Left lung (tissue), 10 donors: ENCODE data around the gene SUCLG2. TPM values are rescaled to one million over a fixed set of nuclear protein-coding genes. Genes with fewer than 3 reads are reported as not detected.

Source experiments
- ATAC-seq: fragments of 200-7000 bp; cut with Tn5 transposase; one replicate; pipeline ENCODE4 v1.9.1; 2020; ENCODE audit warnings: moderate library complexity
- DNase-seq, 4 donors: peaks; one replicate each; pipeline ENCODE4 v3.0.0-alpha.2; 2013 to 2020
- H3K27ac ChIP-seq, 2 donors: fragments of 200-600 bp; sonication (generic) in 1 of 2; one replicate each; pipeline versions ENCODE4 v1.5.0 to v1.8.0; 2020 to 2021
- H3K27me3 ChIP-seq, 2 donors: fragments of 200-600 bp; sonication (generic) in 1 of 2; one replicate each; pipeline versions ENCODE4 v1.5.0 to v1.8.0; 2020 to 2021
- H3K36me3 ChIP-seq, 2 donors: fragments of 200-600 bp; sonication (generic) in 1 of 2; one replicate each; pipeline versions ENCODE4 v1.5.0 to v1.8.0; 2020 to 2021
- H3K4me1 ChIP-seq, 2 donors: fragments of 200-600 bp; one replicate each; pipeline ENCODE4 v1.8.0; 2021
- H3K4me3 ChIP-seq, 2 donors: fragments of 200-600 bp; sonication (generic) in 1 of 2; one replicate each; pipeline versions ENCODE4 v1.5.0 to v1.8.0; 2020 to 2021; ENCODE audit warnings: mild to moderate bottlenecking in 1 of 2
- H3K9me3 ChIP-seq, 2 donors: fragments of 200-600 bp; sonication (generic) in 1 of 2; one replicate each; pipeline versions ENCODE4 v1.5.0 to v1.8.0; 2020 to 2021
- intact Hi-C, 2 donors: fragments of 100-400 bp; cut with DNase I; formaldehyde crosslinking; loops; one replicate each; pipeline versions ENCODE4 v1.11.2 to v1.14.2; 2022
- polyA plus RNA-seq, 6 donors: library from polyadenylated mRNA; unstranded; fragments of 120-200 nt; gene quantifications; one replicate each; pipeline ENCODE4 v1.2.1, GENCODE V29; 2013; ENCODE audit not compliant: insufficient read length in 6 of 6
- total RNA-seq, 2 donors: library from RNA; stranded (reverse); fragmentation: NEBNext Ultra II Directional; extraction: Animal tissue kit (Norgen Biotek cat#: 25700); gene quantifications; one replicate each; pipeline ENCODE4 v1.2.1, GENCODE V29; 2021
- TF ChIP-seq, protein P1 (sequence below), 2 donors: fragments of 200-600 bp; sonication (generic) in 1 of 2; IDR thresholded peaks; one replicate each; pipeline versions ENCODE4 v1.5.0 to v1.8.0; 2021; ENCODE audit warnings: antibody characterized with exemption in 2 of 2
- donor health status: DM: no; HTN: yes; CAD: no.
- donor health status: DM: no; HTN: no; CAD: no.

The SUCLG2 gene
- total and polyA plus RNA-seq, 8 donors: 52.7 to 74.1 (median 60.0) TPM

DNA sequence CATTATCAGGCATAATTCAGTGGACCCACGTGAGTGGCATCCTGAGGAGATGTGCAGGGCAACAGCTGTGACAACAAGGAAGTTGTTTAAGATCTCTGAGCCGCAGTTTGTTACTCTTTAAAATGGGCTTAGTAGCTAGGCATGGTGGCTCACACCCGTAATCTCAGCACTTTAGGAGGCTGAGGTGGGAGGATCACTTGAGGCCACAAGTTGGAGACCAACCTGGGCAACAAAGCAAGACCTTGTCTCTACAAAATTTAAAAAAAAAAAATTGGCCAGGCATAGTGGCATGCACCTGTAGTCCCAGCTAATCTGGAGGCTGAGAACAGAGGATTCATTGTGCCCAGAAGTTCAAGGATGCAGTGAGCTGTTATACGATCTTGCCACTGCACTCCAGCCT lies 12.2 kb downstream of the SUCLG2 start:
- Histone ChIP-seq H3K9me3 (no peaks in the 10 kb centered on the region), H3K4me3 (no peak overlapping the region), H3K4me1 (peaks cover 0 to 4% of the 10 kb centered on the region in 2 donors), H3K27me3 (no peaks in the 10 kb centered on the region), H3K36me3 (no peaks in the 10 kb centered on the region), H3K27ac (no peak overlapping the region)
- intact Hi-C loops: no loop called here
- TF ChIP-seq, protein P1, sequence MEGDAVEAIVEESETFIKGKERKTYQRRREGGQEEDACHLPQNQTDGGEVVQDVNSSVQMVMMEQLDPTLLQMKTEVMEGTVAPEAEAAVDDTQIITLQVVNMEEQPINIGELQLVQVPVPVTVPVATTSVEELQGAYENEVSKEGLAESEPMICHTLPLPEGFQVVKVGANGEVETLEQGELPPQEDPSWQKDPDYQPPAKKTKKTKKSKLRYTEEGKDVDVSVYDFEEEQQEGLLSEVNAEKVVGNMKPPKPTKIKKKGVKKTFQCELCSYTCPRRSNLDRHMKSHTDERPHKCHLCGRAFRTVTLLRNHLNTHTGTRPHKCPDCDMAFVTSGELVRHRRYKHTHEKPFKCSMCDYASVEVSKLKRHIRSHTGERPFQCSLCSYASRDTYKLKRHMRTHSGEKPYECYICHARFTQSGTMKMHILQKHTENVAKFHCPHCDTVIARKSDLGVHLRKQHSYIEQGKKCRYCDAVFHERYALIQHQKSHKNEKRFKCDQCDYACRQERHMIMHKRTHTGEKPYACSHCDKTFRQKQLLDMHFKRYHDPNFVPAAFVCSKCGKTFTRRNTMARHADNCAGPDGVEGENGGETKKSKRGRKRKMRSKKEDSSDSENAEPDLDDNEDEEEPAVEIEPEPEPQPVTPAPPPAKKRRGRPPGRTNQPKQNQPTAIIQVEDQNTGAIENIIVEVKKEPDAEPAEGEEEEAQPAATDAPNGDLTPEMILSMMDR (IDR thresholded peaks at IDR 0.05): no peak
- ATAC-seq: no peak
- no peak for DNase-seq

DNA sequence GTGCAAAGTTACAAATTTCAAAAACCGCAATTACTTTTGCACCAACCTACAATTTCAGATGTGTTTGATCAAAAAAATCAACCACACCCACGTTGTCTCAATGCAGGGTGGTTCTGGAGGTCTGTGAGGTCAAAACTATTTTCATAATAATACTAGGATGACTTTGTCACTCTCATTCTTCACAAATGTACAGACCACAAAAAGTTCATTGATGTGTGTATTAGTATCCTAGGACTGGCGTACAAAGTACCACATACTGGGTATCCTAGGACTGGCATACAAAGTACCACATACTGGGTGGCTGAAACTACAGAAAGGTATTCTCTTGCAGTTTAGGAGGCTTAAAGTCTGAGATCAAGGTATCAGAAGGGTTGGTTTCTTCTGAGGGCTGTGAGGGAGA lies 13.0 kb downstream of the SUCLG2 start:
- no peak overlapping the region for H3K4me3 ChIP-seq
- H3K27ac ChIP-seq: no peak overlapping the region
- no peaks in the 10 kb centered on the region for H3K9me3 ChIP-seq
- ATAC-seq: no peak
- TF ChIP-seq, protein P1 (IDR thresholded peaks at IDR 0.05): no peak
- no peaks in the 10 kb centered on the region for H3K27me3 ChIP-seq
- intact Hi-C loops: no loop called here
- H3K4me1 ChIP-seq: no peaks in the 10 kb centered on the region
- no peak for DNase-seq
- no peaks in the 10 kb centered on the region for H3K36me3 ChIP-seq

DNA sequence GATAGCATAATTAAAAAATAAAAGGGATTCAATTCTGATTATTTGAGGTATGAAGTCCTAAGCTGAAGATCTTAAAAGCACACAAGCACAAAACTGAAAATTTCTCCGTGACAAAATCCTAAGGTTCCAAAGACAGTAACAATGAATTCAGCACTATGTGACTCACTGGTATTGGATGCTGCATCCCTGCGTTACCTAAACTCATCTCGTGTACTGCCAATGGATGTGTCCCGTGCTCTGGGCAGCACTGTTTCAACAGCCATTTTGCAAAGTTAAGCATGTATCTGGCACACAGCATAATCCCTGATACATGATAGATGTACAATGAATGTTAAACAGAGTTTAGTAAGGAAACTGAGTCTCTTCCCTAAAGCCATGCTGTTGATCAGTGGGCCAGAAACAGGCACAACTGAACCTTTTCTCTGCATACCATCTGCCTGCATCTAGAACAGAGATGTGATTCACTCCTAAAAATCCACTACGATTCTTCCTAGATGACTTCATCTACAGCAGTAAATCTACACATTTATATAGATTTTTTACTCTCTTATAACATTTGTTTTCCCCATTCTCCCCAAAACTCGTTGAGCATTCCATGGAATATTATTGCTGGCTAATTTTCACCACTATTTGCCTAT lies 14.3 kb downstream of the SUCLG2 start:
- Histone ChIP-seq H3K27me3 (no peaks in the 10 kb centered on the region), H3K9me3 (no peaks in the 10 kb centered on the region), H3K4me1 (peaks cover 0 to 4% of the 10 kb centered on the region in 2 donors), H3K4me3 (no peak overlapping the region), H3K27ac (no peak overlapping the region), H3K36me3 (no peaks in the 10 kb centered on the region)
- no peak for ATAC-seq
- intact Hi-C loops: no loop called here
- DNase-seq: no peak
- TF ChIP-seq, protein P1 (IDR thresholded peaks at IDR 0.05): no peak

DNA sequence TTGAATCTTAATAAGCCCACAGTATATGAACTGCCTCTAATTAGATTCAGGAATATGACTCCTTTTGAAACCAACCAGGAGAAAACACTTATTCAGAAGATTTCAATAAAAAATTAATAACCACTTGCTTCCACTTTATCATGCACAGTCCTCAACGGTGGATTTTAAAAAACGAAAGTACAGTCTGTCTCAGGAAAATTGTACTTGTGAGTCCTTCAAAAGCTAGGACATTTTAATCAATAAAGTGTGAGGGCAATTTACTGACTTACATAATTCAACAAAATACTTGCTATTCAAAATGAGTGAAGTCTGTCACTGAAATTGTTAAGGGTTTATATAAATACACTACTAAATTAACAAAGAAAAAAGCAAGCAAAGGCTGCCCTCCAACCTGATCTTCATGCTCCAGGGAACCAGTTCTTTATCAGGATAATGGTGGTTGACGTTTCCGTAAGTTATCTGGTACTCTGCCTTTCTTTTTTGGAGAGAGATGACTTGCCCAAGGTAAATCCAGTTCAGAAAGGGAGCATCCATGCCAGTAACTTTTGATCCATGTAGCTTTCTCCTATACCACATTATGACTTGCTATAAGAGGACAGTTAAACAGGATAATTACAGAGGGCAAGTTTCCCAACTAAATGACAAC lies 17.0 kb downstream of the SUCLG2 start:
- TF ChIP-seq, protein P1 (IDR thresholded peaks at IDR 0.05): no peak
- Histone ChIP-seq H3K27ac (no peak overlapping the region), H3K4me3 (no peak overlapping the region), H3K36me3 (no peaks in the 10 kb centered on the region), H3K9me3 (no peaks in the 10 kb centered on the region), H3K27me3 (no peaks in the 10 kb centered on the region), H3K4me1 (peaks cover 0 to 5% of the 10 kb centered on the region in 2 donors)
- no peak for DNase-seq
- intact Hi-C loops: no loop called here
- ATAC-seq: no peak

DNA sequence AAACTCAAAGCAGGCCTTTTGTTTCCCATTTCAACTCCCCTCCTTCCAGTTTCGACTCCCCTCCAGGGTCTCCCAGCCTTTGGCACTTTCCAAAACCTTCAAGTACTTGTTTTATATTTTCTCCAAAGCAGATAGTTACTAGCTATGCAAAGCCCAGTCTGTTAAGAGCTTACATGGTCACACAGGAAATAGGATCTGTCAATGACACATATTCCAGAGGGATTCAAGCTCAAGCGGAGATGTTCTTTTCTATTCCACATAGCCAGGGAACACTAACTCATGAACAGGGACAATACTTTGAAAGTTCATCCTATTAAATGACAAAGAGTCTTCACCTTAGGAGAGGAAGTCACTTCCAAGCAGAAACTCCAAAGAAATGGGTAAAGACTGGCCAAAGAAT lies 18.6 kb downstream of the SUCLG2 start:
- H3K27ac ChIP-seq: no peak overlapping the region
- H3K4me3 ChIP-seq: no peak overlapping the region
- H3K4me1 ChIP-seq: peaks cover 0 to 5% of the 10 kb centered on the region in 2 donors
- no peaks in the 10 kb centered on the region for H3K9me3 ChIP-seq
- TF ChIP-seq, protein P1 (IDR thresholded peaks at IDR 0.05): no peak
- no peaks in the 10 kb centered on the region for H3K36me3 ChIP-seq
- intact Hi-C loops: no loop called here
- ATAC-seq (no peak), DNase-seq (no peak)
- H3K27me3 ChIP-seq: no peaks in the 10 kb centered on the region
